Endothelial cell of umbilical vein (primary cell): ENCODE data around the gene GHRH. TPM values are rescaled to one million over a fixed set of nuclear protein-coding genes. Genes with fewer than 3 reads are reported as not detected.

Source experiments
- BruUV-seq: library from RNA; stranded (reverse); fragments of 400-500 nt; replicated peaks from 2 replicates; lab custom pipeline; 2021; lab: Mats Ljungman, UMichigan
- CTCF ChIA-PET: fragments of 300-600, 350-600 bp; sonication (Branson Sonifier 250); formaldehyde crosslinking; loops from one replicate; lab custom pipeline; 2021; ENCODE audit warnings: antibody characterized with exemption, inconsistent platforms; lab: Charles Lee
- POLR2A ChIA-PET: fragments of 300-600, 350-600 bp; sonication (Branson Sonifier 250); formaldehyde crosslinking; loops from one replicate; lab custom pipeline; 2021; ENCODE audit warnings: antibody characterized with exemption, inconsistent platforms; lab: Charles Lee
- DNase-seq: peaks from one replicate; pipeline ENCODE4 v3.0.0-alpha.2; 2011; ENCODE audit warnings: low read depth, low spot score
- FAIRE-seq: peaks from 2 replicates; lab custom pipeline; 2011; peaks lifted over from hg19 to GRCh38; lab: Jason Lieb, UNC
- H2AFZ ChIP-seq: 2 replicates; pipeline ENCODE4 v1.6.0; 2012; ENCODE audit warnings: low read depth, low read length, control low read depth, inconsistent platforms
- H3K27ac ChIP-seq: 2 replicates; pipeline ENCODE4 v1.5.1; 2011; ENCODE audit warnings: low read depth, mild to moderate bottlenecking, control low read depth, low read length, moderate library complexity; ENCODE audit not compliant: insufficient read depth
- H3K27me3 ChIP-seq, 2 experiments: 2 replicates each; pipeline versions ENCODE4 v1.6.0 to v1.6.1; 2011; ENCODE audit warnings: low read length in 2 of 2, mixed read lengths in 1 of 2; ENCODE audit not compliant: control insufficient read depth in 2 of 2, insufficient read depth in 2 of 2
- H3K36me3 ChIP-seq, 2 experiments: 2 replicates in 1 of 2; 3 replicates in 1 of 2; pipeline ENCODE4 v1.5.1; 2011; ENCODE audit warnings: low read length in 2 of 2, mild to moderate bottlenecking in 1 of 2, moderate library complexity in 1 of 2; ENCODE audit not compliant: control insufficient read depth in 2 of 2, insufficient read depth in 2 of 2; ENCODE audit errors: extremely low read depth in 1 of 2
- H3K4me1 ChIP-seq: 3 replicates; pipeline ENCODE4 v1.5.1; 2011; ENCODE audit warnings: mild to moderate bottlenecking, low read length; ENCODE audit not compliant: control insufficient read depth, insufficient read depth; ENCODE audit errors: extremely low read depth
- H3K4me2 ChIP-seq: 2 replicates; pipeline ENCODE4 v1.6.1; 2011; ENCODE audit warnings: low read length, control low read depth, mixed read lengths; ENCODE audit not compliant: insufficient read depth
- H3K4me3 ChIP-seq, 3 experiments: fragments of 200-600 bp in 1 of 3; sonication (generic), shearing (Covaris generic) in 1 of 3; replicated peaks in 1 of 3; 2 replicates each; pipeline ENCODE4 v1.5.1; 2011 to 2016; ENCODE audit warnings: control low read depth in 3 of 3, low read length in 3 of 3, mild to moderate bottlenecking in 2 of 3, inconsistent platforms in 1 of 3, low read depth in 1 of 3, moderate library complexity in 1 of 3; ENCODE audit not compliant: insufficient read depth in 1 of 3
- H3K79me2 ChIP-seq: 2 replicates; pipeline ENCODE4 v1.6.0; 2012; ENCODE audit warnings: low read length, inconsistent platforms; ENCODE audit not compliant: control insufficient read depth, insufficient read depth
- H3K9ac ChIP-seq: replicated peaks from 2 replicates; pipeline ENCODE3; 2011; ENCODE audit warnings: low read length, control low read depth; ENCODE audit not compliant: insufficient read depth; ENCODE audit errors: extremely low read depth
- H3K9me1 ChIP-seq: replicated peaks from 3 replicates; pipeline ENCODE4 v1.6.0; 2011; ENCODE audit warnings: mild to moderate bottlenecking, low read length; ENCODE audit not compliant: control insufficient read depth, insufficient read depth; ENCODE audit errors: extremely low read depth
- H3K9me3 ChIP-seq: replicated peaks from 2 replicates; pipeline ENCODE4 v1.5.1; 2012; ENCODE audit warnings: low read length, inconsistent platforms; ENCODE audit not compliant: control insufficient read depth, insufficient read depth
- H4K20me1 ChIP-seq: replicated peaks from 2 replicates; pipeline ENCODE3; 2011; ENCODE audit warnings: mild to moderate bottlenecking, low read length; ENCODE audit not compliant: control insufficient read depth, insufficient read depth; ENCODE audit errors: extremely low read depth
- CTCF ChIP-seq, 2 donors: IDR thresholded peaks; 1 replicate in 1 of 2; 2 replicates in 1 of 2; pipeline ENCODE4 v1.5.1; 2011; ENCODE audit warnings: low read length in 2 of 2, mild to moderate bottlenecking in 2 of 2, moderate library complexity in 2 of 2, control low read depth in 1 of 2, inconsistent platforms in 1 of 2, low read depth in 1 of 2; ENCODE audit not compliant: insufficient read depth in 1 of 2; ENCODE audit errors: extremely low read depth in 1 of 2
- EZH2 ChIP-seq: IDR thresholded peaks from 2 replicates; pipeline ENCODE4 v1.6.1; 2012; ENCODE audit warnings: borderline replicate concordance, low read depth, mild to moderate bottlenecking, moderate library complexity, low read length, inconsistent platforms; ENCODE audit not compliant: severe bottlenecking
- FOS ChIP-seq: IDR thresholded peaks from 2 replicates; pipeline ENCODE4 v1.6.1; 2011; ENCODE audit warnings: mild to moderate bottlenecking, low read length, moderate library complexity, borderline replicate concordance; ENCODE audit not compliant: insufficient read depth
- JUN ChIP-seq: IDR thresholded peaks from 2 replicates; pipeline ENCODE4 v1.6.1; 2011; ENCODE audit warnings: borderline replicate concordance, low read depth; ENCODE audit not compliant: insufficient read length, insufficient read depth
- MYC ChIP-seq: IDR thresholded peaks from one replicate; pipeline ENCODE4 v1.6.1; 2011; ENCODE audit warnings: mild to moderate bottlenecking, low read depth, low read length
- POLR2AphosphoS5 ChIP-seq: IDR thresholded peaks from 2 replicates; pipeline ENCODE4 v1.6.1; 2012; ENCODE audit warnings: low read depth, mild to moderate bottlenecking, control low read depth, low read length, moderate library complexity; ENCODE audit not compliant: insufficient read depth
- dilution Hi-C: fragments of 300-500 bp; cut with MboI; formaldehyde crosslinking; loops from one replicate; pipeline ENCODE4 v1.15.0; 2019; ENCODE audit warnings: low sequenced_read_pairs; ENCODE audit not compliant: extremely low pct_ligation_motif_present
- intact Hi-C: fragments of 100-400 bp; cut with micrococcal nuclease; formaldehyde crosslinking; loops from one replicate; pipeline ENCODE4 v1.10.0; 2022
- polyA plus RNA-seq, 4 experiments: library from polyadenylated mRNA; depleted of rRNA in 3 of 4; stranded (reverse) in 3 of 4; unstranded in 1 of 4; fragments of >200 nt; gene quantifications; 2 replicates each; pipeline versions ENCODE4 v1.2.1 to v1.2.3, GENCODE V29; 2011 to 2012; ENCODE audit warnings: missing spikeins in 1 of 4
- total RNA-seq: library from RNA; stranded (reverse); gene quantifications from 2 replicates; pipeline ENCODE4 v1.2.3, GENCODE V29; 2021

Gene GHRH
- total and polyA plus RNA-seq, 2 donors (not counting 3 experiments of a cell fraction or from before 2014, with no cell fraction given), result not detected

- no peak overlapping the region for H3K27ac ChIP-seq
- H3K27me3 ChIP-seq, result no peaks in the 10 kb centered on the region
- ChIA-PET POLR2A (no interaction called here), CTCF (interaction anchor here (1.4 kb wide), 1 partner anchor 33 kb away, joined by 3 read pairs; no protein-coding TSS in a partner anchor)
- H3K4me3 ChIP-seq, result no peak overlapping the region
- dilution Hi-C loops (no loop called here), intact Hi-C loops (no loop called here)
- peaks cover 10% of the 10 kb centered on the region for H3K79me2 ChIP-seq
- H3K9me1 ChIP-seq, result no peaks in the 10 kb centered on the region
- no peak overlapping the region for H2AFZ ChIP-seq
- no peaks in the 10 kb centered on the region for H3K9me3 ChIP-seq
- H3K36me3 ChIP-seq, result peaks cover 3 to 12% of the 10 kb centered on the region in 2 experiments
- no TSS peak for BruUV-seq
- H3K4me1 ChIP-seq, result no peaks in the 10 kb centered on the region
- no peak overlapping the region for H3K4me2 ChIP-seq
- no peak for TF ChIP-seq EZH2
- TF ChIP-seq CTCF (IDR thresholded peaks at IDR 0.05; ENCODE audit: extremely low read depth in 1 of 2, insufficient read depth in 1 of 2, low read depth in 1 of 2, low read length in 2 of 2), result no peak
- no peak for TF ChIP-seq FOS
- FAIRE-seq, result no peak
- H4K20me1 ChIP-seq, result no peaks in the 10 kb centered on the region
- no peak overlapping the region for H3K9ac ChIP-seq
- DNase-seq, result no peak
Observed at GRCh38 chr20:37303637-37304036, 42.0 kb upstream of the GHRH start.

- Histone ChIP-seq H3K4me3 (no peak overlapping the region), H3K27me3 (no peaks in the 10 kb centered on the region), H3K27ac (no peak overlapping the region), H3K9ac (no peak overlapping the region), H3K9me3 (no peaks in the 10 kb centered on the region), H2AFZ (no peak overlapping the region), H3K4me1 (peaks cover 4% of the 10 kb centered on the region), H3K4me2 (no peak overlapping the region), H4K20me1 (peaks cover 2% of the 10 kb centered on the region), H3K36me3 (peaks cover 3 to 12% of the 10 kb centered on the region in 2 experiments), H3K9me1 (no peaks in the 10 kb centered on the region), H3K79me2 (peaks cover 16% of the 10 kb centered on the region)
- ChIA-PET POLR2A (interaction anchor here (0.6 kb wide), 1 partner anchor 31 kb away, joined by 6 read pairs; no protein-coding TSS in a partner anchor), CTCF (interaction anchor here (1.3 to 1.4 kb wide), 2 partner anchors 16 to 34 kb away, joined by 3 read pairs; no protein-coding TSS in a partner anchor)
- BruUV-seq, result no TSS peak
- dilution Hi-C loops, result no loop called here
- no peak for TF ChIP-seq EZH2
- TF ChIP-seq POLR2AphosphoS5, result no peak
- no peak for TF ChIP-seq JUN
- no peak for TF ChIP-seq FOS
- TF ChIP-seq CTCF (IDR thresholded peaks at IDR 0.05; ENCODE audit: extremely low read depth in 1 of 2, insufficient read depth in 1 of 2, low read depth in 1 of 2, low read length in 2 of 2), result no peak
- TF ChIP-seq MYC, result no peak
- intact Hi-C loops, result no loop called here
- DNase-seq, result no peak
- FAIRE-seq, result no peak
Observed at GRCh38 chr20:37302981-37303380, 41.4 kb upstream of the GHRH start.
